ENCODE measurements around the gene PKMYT1.

DNA sequence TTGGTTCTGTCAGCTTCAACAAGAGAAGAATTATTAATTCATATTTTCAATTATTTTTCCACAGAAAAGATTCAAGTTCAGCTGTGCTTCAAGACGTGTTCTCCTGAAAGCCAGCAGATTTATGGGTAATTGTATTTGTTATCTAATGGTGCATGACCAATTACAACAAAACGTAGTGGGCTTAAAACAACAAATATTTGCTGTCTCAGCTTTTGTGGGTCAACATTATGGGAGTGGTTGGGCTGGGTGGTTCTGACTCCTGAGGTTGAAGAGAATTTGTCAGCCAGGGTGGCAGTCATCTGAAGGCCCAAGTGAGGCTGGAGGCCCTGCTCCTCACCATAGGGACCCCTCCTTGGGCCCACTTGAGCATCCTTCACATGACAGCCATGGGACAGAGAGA lies 40.3 kb downstream of the PKMYT1 start:
- TF ChIP-seq, protein P1, sequence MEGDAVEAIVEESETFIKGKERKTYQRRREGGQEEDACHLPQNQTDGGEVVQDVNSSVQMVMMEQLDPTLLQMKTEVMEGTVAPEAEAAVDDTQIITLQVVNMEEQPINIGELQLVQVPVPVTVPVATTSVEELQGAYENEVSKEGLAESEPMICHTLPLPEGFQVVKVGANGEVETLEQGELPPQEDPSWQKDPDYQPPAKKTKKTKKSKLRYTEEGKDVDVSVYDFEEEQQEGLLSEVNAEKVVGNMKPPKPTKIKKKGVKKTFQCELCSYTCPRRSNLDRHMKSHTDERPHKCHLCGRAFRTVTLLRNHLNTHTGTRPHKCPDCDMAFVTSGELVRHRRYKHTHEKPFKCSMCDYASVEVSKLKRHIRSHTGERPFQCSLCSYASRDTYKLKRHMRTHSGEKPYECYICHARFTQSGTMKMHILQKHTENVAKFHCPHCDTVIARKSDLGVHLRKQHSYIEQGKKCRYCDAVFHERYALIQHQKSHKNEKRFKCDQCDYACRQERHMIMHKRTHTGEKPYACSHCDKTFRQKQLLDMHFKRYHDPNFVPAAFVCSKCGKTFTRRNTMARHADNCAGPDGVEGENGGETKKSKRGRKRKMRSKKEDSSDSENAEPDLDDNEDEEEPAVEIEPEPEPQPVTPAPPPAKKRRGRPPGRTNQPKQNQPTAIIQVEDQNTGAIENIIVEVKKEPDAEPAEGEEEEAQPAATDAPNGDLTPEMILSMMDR (IDR thresholded peaks at IDR 0.05; ENCODE audit: poor library complexity, severe bottlenecking), result no peak
- TF ChIP-seq EP300 (conservative IDR thresholded peaks at IDR 0.05; ENCODE audit: poor library complexity, severe bottlenecking) (no peak), EZH2 (IDR thresholded peaks at IDR 0.05; ENCODE audit: borderline replicate concordance, insufficient read depth, low read length, poor library complexity, severe bottlenecking) (no peak), TAF1 (IDR thresholded peaks at IDR 0.05; ENCODE audit: low read depth) (no peak), REST (IDR thresholded peaks at IDR 0.05; ENCODE audit: borderline replicate concordance) (no peak), POLR2AphosphoS5 (IDR thresholded peaks at IDR 0.05) (no peak), SMC3 (conservative IDR thresholded peaks at IDR 0.05; ENCODE audit: poor library complexity) (no peak)
